HepG2 (cell line): ENCODE results near the gene ECE2. TPM values are rescaled to one million over a fixed set of nuclear protein-coding genes. Genes with fewer than 3 reads are reported as not detected.

Experiments
- ERF ChIP-seq: IDR thresholded peaks from 2 replicates; pipeline ENCODE4 v1.6.1; 2018; ENCODE audit warnings: missing biosample characterization, missing genetic modification reagents
- FOXA3 ChIP-seq: IDR thresholded peaks from 2 replicates; pipeline ENCODE4 v1.6.1; 2016; ENCODE audit warnings: missing genetic modification reagents, missing compliant biosample characterization
- HBP1 ChIP-seq: IDR thresholded peaks from 2 replicates; pipeline ENCODE4 v1.6.1; 2016; ENCODE audit warnings: low read depth, control low read depth
- HMGXB3 ChIP-seq: sonication (generic); formaldehyde crosslinking; IDR thresholded peaks from 2 replicates; pipeline ENCODE4 v1.4.0; 2020; ENCODE audit warnings: missing genetic modification reagents, borderline replicate concordance
- IKZF1 ChIP-seq: fragments of 450-650 bp; IDR thresholded peaks from 2 replicates; pipeline ENCODE4 v1.7.1; 2016
- MAX ChIP-seq: IDR thresholded peaks from 2 replicates; pipeline ENCODE4 v1.6.1; 2012; ENCODE audit warnings: inconsistent platforms
- MIXL1 ChIP-seq: IDR thresholded peaks from 2 replicates; pipeline ENCODE4 v1.6.1; 2016
- MTF1 ChIP-seq: sonication (generic); formaldehyde crosslinking; IDR thresholded peaks from 2 replicates; pipeline ENCODE4 v1.5.0; 2020; ENCODE audit warnings: missing genetic modification reagents
- RERE ChIP-seq: IDR thresholded peaks from 2 replicates; pipeline ENCODE4 v1.6.1; 2016; ENCODE audit warnings: low read depth, missing genetic modification reagents, missing compliant biosample characterization
- REXO4 ChIP-seq: sonication (generic); formaldehyde crosslinking; IDR thresholded peaks from 2 replicates; pipeline ENCODE4 v1.8.0; 2022; ENCODE audit warnings: missing genetic modification reagents, mild to moderate bottlenecking, borderline replicate concordance
- SALL2 ChIP-seq: sonication (generic); formaldehyde crosslinking; IDR thresholded peaks from 2 replicates; pipeline ENCODE4 v1.8.1; 2023; ENCODE audit warnings: mild to moderate bottlenecking, missing genetic modification reagents, inconsistent platforms
- TBX3 ChIP-seq: fragments of 450-650 bp; IDR thresholded peaks from 2 replicates; pipeline ENCODE4 v1.6.1; 2017; ENCODE audit warnings: antibody characterized with exemption, mild to moderate bottlenecking, inconsistent platforms, borderline replicate concordance
- ZMAT3 ChIP-seq: sonication (generic); formaldehyde crosslinking; conservative IDR thresholded peaks from 2 replicates; pipeline ENCODE4 v1.7.0; 2021; ENCODE audit warnings: missing genetic modification reagents
- ZNF513 ChIP-seq: sonication (generic); formaldehyde crosslinking; conservative IDR thresholded peaks from 2 replicates; pipeline ENCODE4 v1.5.0; 2020; ENCODE audit warnings: missing genetic modification reagents
- ZNF543 ChIP-seq: sonication (generic); formaldehyde crosslinking; IDR thresholded peaks from 2 replicates; pipeline ENCODE4 v1.4.0; 2020; ENCODE audit warnings: mild to moderate bottlenecking, missing genetic modification reagents
- ZNF766 ChIP-seq: sonication (generic); formaldehyde crosslinking; IDR thresholded peaks from 2 replicates; pipeline ENCODE4 v1.5.0; 2020; ENCODE audit warnings: missing genetic modification reagents, borderline replicate concordance
- polyA plus RNA-seq, 8 experiments: library from polyadenylated mRNA; depleted of rRNA in 3 of 8; stranded (reverse) in 7 of 8; unstranded in 1 of 8; fragments of >200 nt; fragmentation: Illumina TruSeq in 4 of 8; extraction: Trizol in 4 of 8; gene quantifications; 2 replicates each; pipeline versions ENCODE4 v1.2.1 to v1.2.3, GENCODE V29; 2011 to 2016; ENCODE audit warnings: low read depth in 4 of 8, missing spikeins in 1 of 8, mixed read lengths in 1 of 8; ENCODE audit not compliant: insufficient read depth in 1 of 8
- total RNA-seq, 5 experiments: library from RNA; depleted of rRNA; stranded (reverse); fragments of >200 nt; fragmentation: Illumina TruSeq; extraction: Trizol; gene quantifications; 2 replicates each; pipeline ENCODE4 v1.2.3, GENCODE V29; 2016; ENCODE audit warnings: low read depth in 1 of 5

Gene ECE2
- total and polyA plus RNA-seq, 2 of the 13 experiments (the other 11 are each of a cell fraction or from before 2014, with no cell fraction given), result not detected

- TF ChIP-seq ZNF766 (0 out of 2 replicates have a peak, but pooled peaks have one; percentile 79), IKZF1 (no peak), HMGXB3 (CRISPR knock-in tag) (peak; percentile 23; the same call in 1 of the 2 replicates), ZNF543 (CRISPR knock-in tag) (0 out of 2 replicates have a peak, but pooled peaks have one; percentile 20), MTF1 (CRISPR knock-in tag) (no peak), FOXA3 (CRISPR knock-in tag) (no peak), TBX3 (no peak), HBP1 (CRISPR knock-in tag) (peak; percentile 95), REXO4 (CRISPR knock-in tag) (no peak), SALL2 (CRISPR knock-in tag) (peak; percentile 83; the same call in 1 of the 2 replicates), ZNF513 (CRISPR knock-in tag) (0 out of 2 replicates have a peak, but pooled peaks have one; percentile 47), MIXL1 (no peak), RERE (CRISPR knock-in tag) (no peak), ERF (CRISPR knock-in tag) (peak; percentile 68; the same call in 1 of the 2 replicates), MAX (peak; percentile 13; the same call in 1 of the 2 replicates), ZMAT3 (CRISPR knock-in tag) (0 out of 2 replicates have a peak, but pooled peaks have one; percentile 60)
Measured at GRCh38 chr3:184298759-184299487, 23.1 kb downstream of the ECE2 start, which contains the start of gene PSMD2 (continued).
